Suppressor macrophage (primary cell): ENCODE data around the gene LEFTY2.
"Not testable (repeated sequence)": the region's sequence is repeated elsewhere in the genome, so short reads cannot be mapped to it uniquely, and the experiment has no call there.

Source experiments
- DNase-seq, 4 experiments: peaks; one replicate each; pipeline ENCODE4 v3.0.0-alpha.2; 2020 to 2022
- total RNA-seq, 17 experiments: gene quantifications; one replicate each; lab custom pipeline; 2026; ENCODE audit warnings: mixed read lengths in 6 of 17, inconsistent platforms in 3 of 17; lab: John Stamatoyannopoulos, UW

The LEFTY2 gene
- total RNA-seq, result 0 to 0.66 (median 0) reads per million in 17 experiments

GRCh38 chr1:225941187-225941941, at the start of gene LEFTY2:
Gene LEFTY2, minus strand, starts transcription at chr1:225941220. Its CDS starts 80 bp downstream, at chr1:225941140.
- DNase-seq, result no peak

GRCh38 chr1:225987491-225988316, 46.7 kb upstream of the LEFTY2 start:
- DNase-seq, result peak; percentile 23 to 77 (median 53)

- DNase-seq, result no peak
Observed at GRCh38 chr1:225981714-225982113, 40.7 kb upstream of the LEFTY2 start.

- DNase-seq, result peak in 3 of 4 experiments; percentile 41 to 55 (median 50)
Observed at GRCh38 chr1:225980005-225980836, 39.2 kb upstream of the LEFTY2 start.

GRCh38 chr1:225979421-225979820, 38.4 kb upstream of the LEFTY2 start:
- DNase-seq, result no peak

- peak; percentile 23 to 50 (median 42) for DNase-seq
Observed at GRCh38 chr1:225977937-225978748, 37.1 kb upstream of the LEFTY2 start.

GRCh38 chr1:225975146-225975545, 34.1 kb upstream of the LEFTY2 start:
- not testable (repeated sequence) for DNase-seq

GRCh38 chr1:225974454-225974853, 33.4 kb upstream of the LEFTY2 start:
- no peak for DNase-seq

GRCh38 chr1:225973158-225973557, 32.1 kb upstream of the LEFTY2 start:
- DNase-seq, result no peak

- no peak for DNase-seq
Observed at GRCh38 chr1:225972344-225973152, 31.5 kb upstream of the LEFTY2 start.

GRCh38 chr1:225970592-225971157, 29.7 kb upstream of the LEFTY2 start:
- not testable (repeated sequence) for DNase-seq

- DNase-seq, result not testable (repeated sequence)
Observed at GRCh38 chr1:225969751-225970150, 28.7 kb upstream of the LEFTY2 start.

- no peak for DNase-seq
Observed at GRCh38 chr1:225965231-225965630, 24.2 kb upstream of the LEFTY2 start.

- DNase-seq, result no peak
Observed at GRCh38 chr1:225963735-225964530, 22.9 kb upstream of the LEFTY2 start.

GRCh38 chr1:225962440-225962975, 21.5 kb upstream of the LEFTY2 start:
- peak; percentile 54 to 81 (median 60) for DNase-seq

- DNase-seq, result no peak
Observed at GRCh38 chr1:225961659-225962439, 20.8 kb upstream of the LEFTY2 start.

GRCh38 chr1:225958041-225958440, 17.0 kb upstream of the LEFTY2 start:
- DNase-seq, result no peak

- no peak for DNase-seq
Observed at GRCh38 chr1:225954753-225955152, 13.7 kb upstream of the LEFTY2 start.
